OCI-LY1 (cell line): Measurements from ENCODE around the gene ABHD6.

ENCODE experiments used
- H2AFZ ChIP-seq: fragments of 200-600 bp; sonication (generic), shearing (Covaris generic); 2 replicates; pipeline ENCODE4 v1.6.0; 2014; ENCODE audit warnings: antibody characterized with exemption, mild to moderate bottlenecking, low read length
- H3F3A ChIP-seq: fragments of 200-600 bp; sonication (generic), shearing (Covaris generic); 2 replicates; pipeline ENCODE4 v1.6.0; 2014; ENCODE audit warnings: mild to moderate bottlenecking, antibody characterized with exemption, low read length, moderate library complexity; ENCODE audit not compliant: insufficient read depth
- H3K27ac ChIP-seq: fragments of 200-600 bp; sonication (generic); 2 replicates; pipeline ENCODE4 v1.5.1; 2014; ENCODE audit warnings: low read length, mixed run types, mild to moderate bottlenecking, low read depth; ENCODE audit not compliant: poor library complexity, severe bottlenecking
- H3K27me3 ChIP-seq: fragments of 200-600 bp; sonication (generic); 2 replicates; pipeline ENCODE4 v1.6.0; 2014; ENCODE audit warnings: antibody characterized with exemption, mild to moderate bottlenecking, low read length, moderate library complexity; ENCODE audit not compliant: insufficient read depth
- H3K36me3 ChIP-seq: fragments of 200-600 bp; sonication (generic); 2 replicates; pipeline ENCODE4 v1.6.1; 2014; ENCODE audit warnings: mild to moderate bottlenecking, antibody characterized with exemption, low read length, moderate library complexity, mixed read lengths; ENCODE audit not compliant: insufficient read depth
- H3K4me1 ChIP-seq: fragments of 200-600 bp; sonication (generic); 2 replicates; pipeline ENCODE4 v1.5.1; 2014; ENCODE audit warnings: mild to moderate bottlenecking, low read length, moderate library complexity; ENCODE audit not compliant: insufficient read depth, severe bottlenecking
- H3K4me2 ChIP-seq: fragments of 200-600 bp; sonication (generic), shearing (Covaris generic); 2 replicates; pipeline ENCODE4 v1.6.1; 2014; ENCODE audit warnings: low read length
- H3K4me3 ChIP-seq: fragments of 200-600 bp; sonication (generic); 2 replicates; pipeline ENCODE4 v1.5.1; 2014; ENCODE audit warnings: low read length, low read depth, mild to moderate bottlenecking, mixed read lengths; ENCODE audit not compliant: poor library complexity, severe bottlenecking
- H3K79me2 ChIP-seq: fragments of 200-600 bp; shearing (Covaris generic); 2 replicates; pipeline ENCODE4 v1.6.1; 2016; ENCODE audit warnings: mixed run types, low read length, mixed read lengths; ENCODE audit not compliant: insufficient read depth
- H3K9ac ChIP-seq: fragments of 200-600 bp; sonication (generic), shearing (Covaris generic); 2 replicates; pipeline ENCODE4 v1.6.1; 2014; ENCODE audit warnings: mild to moderate bottlenecking, low read length, mixed read lengths
- H3K9me2 ChIP-seq: fragments of 200-600 bp; sonication (generic), shearing (Covaris generic); 2 replicates; pipeline ENCODE4 v1.6.1; 2014; ENCODE audit warnings: low read depth, mild to moderate bottlenecking, low read length, mixed read lengths
- H3K9me3 ChIP-seq: fragments of 200-600 bp; shearing (Covaris generic); 2 replicates; pipeline ENCODE4 v1.6.1; 2014; ENCODE audit warnings: low read length, mixed read lengths
- H4K20me1 ChIP-seq: fragments of 200-600 bp; sonication (generic), shearing (Covaris generic); 2 replicates; pipeline ENCODE4 v1.6.0; 2016; ENCODE audit warnings: mild to moderate bottlenecking, low read length; ENCODE audit not compliant: insufficient read depth
- EZH2 ChIP-seq: fragments of 200-600 bp; sonication (generic), shearing (Covaris generic); IDR thresholded peaks from 2 replicates; pipeline ENCODE4 v1.8.0; 2017; ENCODE audit warnings: borderline replicate concordance, mixed run types, mild to moderate bottlenecking, antibody characterized with exemption, low read length, moderate library complexity, mixed read lengths
- TF ChIP-seq, protein P1 (sequence below): fragments of 200-600 bp; sonication (generic), shearing (Covaris generic); IDR thresholded peaks from 2 replicates; pipeline ENCODE4 v1.5.1; 2017; ENCODE audit warnings: mild to moderate bottlenecking, antibody characterized with exemption, low read length, moderate library complexity, mixed read lengths

The ABHD6 gene

DNA sequence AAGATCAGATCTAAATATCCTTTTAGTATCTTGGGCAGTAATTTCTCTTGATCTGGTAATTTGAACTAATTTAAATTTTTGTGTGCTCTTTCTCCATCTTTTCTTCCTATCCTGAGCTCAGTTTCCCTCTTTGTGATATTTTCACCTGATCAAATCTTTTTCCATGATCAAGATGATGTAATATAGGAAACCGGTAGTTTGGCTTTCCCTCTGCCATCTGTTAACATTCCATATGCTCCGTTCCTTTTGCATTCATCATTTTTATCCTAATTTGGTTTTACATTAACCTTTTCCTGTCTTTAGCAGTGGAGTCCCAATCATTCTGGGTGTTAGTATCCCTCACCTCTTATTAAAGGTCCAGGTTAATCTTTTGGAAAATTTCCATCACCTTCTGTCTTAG, 5.9 kb upstream of the ABHD6 start:
- Histone ChIP-seq H3K79me2 (no peaks in the 10 kb centered on the region), H3K9ac (no peak overlapping the region), H3K4me3 (no peak overlapping the region), H3K9me3 (no peaks in the 10 kb centered on the region), H3K27ac (no peak overlapping the region), H3K4me1 (peaks cover 3% of the 10 kb centered on the region), H3F3A (no peaks in the 10 kb centered on the region), H3K36me3 (no peaks in the 10 kb centered on the region), H3K4me2 (no peak overlapping the region), H3K9me2 (no peaks in the 10 kb centered on the region), H3K27me3 (no peaks in the 10 kb centered on the region; the same call in 1 of the 2 replicates), H4K20me1 (no peaks in the 10 kb centered on the region), H2AFZ (no peak overlapping the region)
- TF ChIP-seq, protein P1, sequence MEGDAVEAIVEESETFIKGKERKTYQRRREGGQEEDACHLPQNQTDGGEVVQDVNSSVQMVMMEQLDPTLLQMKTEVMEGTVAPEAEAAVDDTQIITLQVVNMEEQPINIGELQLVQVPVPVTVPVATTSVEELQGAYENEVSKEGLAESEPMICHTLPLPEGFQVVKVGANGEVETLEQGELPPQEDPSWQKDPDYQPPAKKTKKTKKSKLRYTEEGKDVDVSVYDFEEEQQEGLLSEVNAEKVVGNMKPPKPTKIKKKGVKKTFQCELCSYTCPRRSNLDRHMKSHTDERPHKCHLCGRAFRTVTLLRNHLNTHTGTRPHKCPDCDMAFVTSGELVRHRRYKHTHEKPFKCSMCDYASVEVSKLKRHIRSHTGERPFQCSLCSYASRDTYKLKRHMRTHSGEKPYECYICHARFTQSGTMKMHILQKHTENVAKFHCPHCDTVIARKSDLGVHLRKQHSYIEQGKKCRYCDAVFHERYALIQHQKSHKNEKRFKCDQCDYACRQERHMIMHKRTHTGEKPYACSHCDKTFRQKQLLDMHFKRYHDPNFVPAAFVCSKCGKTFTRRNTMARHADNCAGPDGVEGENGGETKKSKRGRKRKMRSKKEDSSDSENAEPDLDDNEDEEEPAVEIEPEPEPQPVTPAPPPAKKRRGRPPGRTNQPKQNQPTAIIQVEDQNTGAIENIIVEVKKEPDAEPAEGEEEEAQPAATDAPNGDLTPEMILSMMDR: no peak
- no peak for TF ChIP-seq EZH2

DNA sequence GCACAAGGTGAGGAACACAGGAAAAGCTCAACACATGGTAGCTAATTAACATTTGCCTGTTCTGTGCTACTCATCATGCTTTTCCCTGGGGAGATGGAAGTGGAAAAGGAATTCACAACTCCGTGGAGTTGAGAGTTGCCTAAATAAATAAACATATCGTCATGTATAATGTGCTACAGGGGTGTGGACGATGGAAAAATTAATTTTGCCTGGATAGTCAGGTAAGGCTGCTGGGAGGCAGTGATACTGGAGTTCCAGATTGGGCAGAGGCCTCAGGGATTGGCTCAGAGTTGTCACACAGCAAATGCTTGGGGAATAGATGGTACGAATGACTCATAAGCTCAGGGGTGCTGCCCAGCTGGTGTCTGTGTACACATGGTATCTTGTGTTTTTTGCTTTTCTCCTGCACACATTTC, 3.1 kb upstream of the ABHD6 start:
- Histone ChIP-seq H3K9me3 (no peaks in the 10 kb centered on the region), H3K4me2 (no peak overlapping the region), H3K4me3 (no peak overlapping the region), H3F3A (no peaks in the 10 kb centered on the region), H3K27me3 (no peaks in the 10 kb centered on the region; the same call in 1 of the 2 replicates), H2AFZ (no peak overlapping the region), H3K9ac (no peak overlapping the region), H3K4me1 (peaks cover 18% of the 10 kb centered on the region), H3K27ac (no peak overlapping the region), H3K9me2 (no peaks in the 10 kb centered on the region), H3K79me2 (no peaks in the 10 kb centered on the region), H3K36me3 (no peaks in the 10 kb centered on the region), H4K20me1 (no peaks in the 10 kb centered on the region)
- TF ChIP-seq, protein P1: no peak
- TF ChIP-seq EZH2: no peak

DNA sequence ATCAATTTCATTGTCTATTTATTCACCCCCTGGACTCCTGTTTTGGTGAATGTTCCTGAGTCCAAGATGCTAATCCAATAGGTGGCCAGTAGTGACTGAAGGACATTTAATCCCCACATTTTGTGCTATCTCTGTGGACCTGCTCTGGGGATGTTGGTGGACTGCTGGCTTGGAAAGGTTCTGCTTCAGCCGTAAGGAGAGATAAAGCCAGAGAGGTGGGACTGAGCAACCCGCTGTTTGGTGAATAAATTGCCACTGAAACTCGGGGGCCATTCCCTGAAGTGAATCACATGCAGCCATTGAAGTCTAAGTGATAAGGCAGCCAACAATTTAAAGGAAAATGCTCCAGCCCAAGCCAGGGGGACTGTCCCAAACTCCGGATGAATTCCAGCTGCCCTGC, 1.6 kb upstream of the ABHD6 start:
- Histone ChIP-seq H3K79me2 (no peaks in the 10 kb centered on the region), H3K9me2 (no peaks in the 10 kb centered on the region), H3F3A (no peaks in the 10 kb centered on the region), H2AFZ (no peak overlapping the region), H3K36me3 (no peaks in the 10 kb centered on the region), H4K20me1 (no peaks in the 10 kb centered on the region), H3K4me1 (peaks cover 18% of the 10 kb centered on the region), H3K27me3 (no peaks in the 10 kb centered on the region; the same call in 1 of the 2 replicates), H3K4me3 (no peak overlapping the region), H3K4me2 (no peak overlapping the region), H3K9ac (no peak overlapping the region), H3K27ac (no peak overlapping the region), H3K9me3 (no peaks in the 10 kb centered on the region)
- no peak for TF ChIP-seq EZH2
- TF ChIP-seq, protein P1: no peak
